DND-41 (cell line): ENCODE measurements around the gene HUNK.

ENCODE experiments used
- ATAC-seq: fragments of 200-7000 bp; cut with Tn5 transposase; 3 replicates; pipeline ENCODE4 v1.9.1; 2021; ENCODE audit warnings: low read depth; ENCODE audit not compliant: insufficient read depth
- DNase-seq: peaks from one replicate; pipeline ENCODE4 v3.0.0-alpha.2; 2020
- H2AFZ ChIP-seq: 2 replicates; pipeline ENCODE4 v1.6.0; 2012; ENCODE audit warnings: low read depth, low read length
- H3K27ac ChIP-seq: 2 replicates; pipeline ENCODE4 v1.5.1; 2012; ENCODE audit warnings: low read length, inconsistent platforms
- H3K27me3 ChIP-seq: fragments of 200-600 bp; sonication (generic); 2 replicates; pipeline ENCODE4 v1.6.0; 2012; ENCODE audit warnings: low read length, mild to moderate bottlenecking, inconsistent platforms; ENCODE audit not compliant: insufficient read depth, poor library complexity
- H3K36me3 ChIP-seq: 2 replicates; pipeline ENCODE4 v1.5.1; 2012; ENCODE audit warnings: low read length, inconsistent platforms; ENCODE audit not compliant: insufficient read depth
- H3K4me1 ChIP-seq: 2 replicates; pipeline ENCODE4 v1.5.1; 2012; ENCODE audit warnings: mild to moderate bottlenecking, low read length; ENCODE audit not compliant: insufficient read depth
- H3K4me2 ChIP-seq: 2 replicates; pipeline ENCODE4 v1.6.0; 2012; ENCODE audit warnings: mild to moderate bottlenecking, moderate library complexity, low read length, inconsistent platforms; ENCODE audit not compliant: insufficient read depth
- H3K4me3 ChIP-seq, 2 experiments: fragments of 200-600 bp in 1 of 2; shearing (Covaris generic) in 1 of 2; 2 replicates each; pipeline ENCODE4 v1.5.1; 2012 to 2016; ENCODE audit warnings: inconsistent platforms in 2 of 2, low read length in 2 of 2, mild to moderate bottlenecking in 2 of 2, low read depth in 1 of 2, moderate library complexity in 1 of 2
- H3K79me2 ChIP-seq: 2 replicates; pipeline ENCODE4 v1.6.0; 2012; ENCODE audit warnings: low read length, inconsistent platforms; ENCODE audit not compliant: insufficient read depth
- H3K9ac ChIP-seq: 2 replicates; pipeline ENCODE4 v1.6.0; 2012; ENCODE audit warnings: low read depth, mild to moderate bottlenecking, inconsistent platforms, low read length, moderate library complexity
- H3K9me3 ChIP-seq: 2 replicates; pipeline ENCODE4 v1.5.1; 2012; ENCODE audit warnings: low read length, moderate library complexity, mild to moderate bottlenecking, inconsistent platforms; ENCODE audit not compliant: insufficient read depth, severe bottlenecking
- H4K20me1 ChIP-seq: 2 replicates; pipeline ENCODE4 v1.6.0; 2012; ENCODE audit warnings: low read length; ENCODE audit not compliant: insufficient read depth
- EZH2 ChIP-seq: IDR thresholded peaks from 3 replicates; pipeline ENCODE4 v1.6.1; 2012; ENCODE audit warnings: borderline replicate concordance, low read depth, mild to moderate bottlenecking, moderate library complexity, low read length, inconsistent platforms; ENCODE audit not compliant: severe bottlenecking
- TF ChIP-seq, protein P1 (sequence below): IDR thresholded peaks from 2 replicates; pipeline ENCODE4 v1.5.1; 2012; ENCODE audit warnings: borderline replicate concordance, low read length, moderate library complexity, mild to moderate bottlenecking; ENCODE audit not compliant: poor library complexity, severe bottlenecking; ENCODE audit errors: extremely low read depth

Gene HUNK

DNA sequence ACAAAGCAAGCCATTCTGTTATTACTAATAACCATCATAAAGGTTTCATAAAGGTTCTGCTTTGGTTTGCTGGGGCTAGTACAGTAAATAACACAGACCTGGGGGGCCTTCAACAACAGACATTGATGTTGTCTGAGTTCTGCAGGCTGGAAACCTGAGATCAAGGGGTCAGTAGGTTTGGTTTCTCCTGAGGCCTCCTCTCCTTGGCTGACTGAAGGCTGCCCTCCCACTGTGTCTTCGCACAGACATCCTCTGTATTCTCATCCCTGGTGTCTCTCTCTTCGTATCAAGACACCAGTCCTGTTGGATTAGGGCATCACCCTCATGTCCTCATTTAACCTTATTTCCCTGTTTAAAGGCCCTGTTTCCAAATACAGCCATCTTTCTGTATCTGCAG lies 37.3 kb downstream of the HUNK start:
- no peaks in the 10 kb centered on the region for H3K79me2 ChIP-seq
- no peaks in the 10 kb centered on the region for H3K9me3 ChIP-seq
- H3K9ac ChIP-seq, result no peak overlapping the region
- no peak overlapping the region for H3K27ac ChIP-seq
- DNase-seq (no peak), ATAC-seq (no peak)
- no peaks in the 10 kb centered on the region for H3K4me1 ChIP-seq
- peaks cover 17% of the 10 kb centered on the region for H3K27me3 ChIP-seq
- no peak overlapping the region for H2AFZ ChIP-seq
- no peaks in the 10 kb centered on the region for H4K20me1 ChIP-seq
- no peak for TF ChIP-seq EZH2
- TF ChIP-seq, protein P1, sequence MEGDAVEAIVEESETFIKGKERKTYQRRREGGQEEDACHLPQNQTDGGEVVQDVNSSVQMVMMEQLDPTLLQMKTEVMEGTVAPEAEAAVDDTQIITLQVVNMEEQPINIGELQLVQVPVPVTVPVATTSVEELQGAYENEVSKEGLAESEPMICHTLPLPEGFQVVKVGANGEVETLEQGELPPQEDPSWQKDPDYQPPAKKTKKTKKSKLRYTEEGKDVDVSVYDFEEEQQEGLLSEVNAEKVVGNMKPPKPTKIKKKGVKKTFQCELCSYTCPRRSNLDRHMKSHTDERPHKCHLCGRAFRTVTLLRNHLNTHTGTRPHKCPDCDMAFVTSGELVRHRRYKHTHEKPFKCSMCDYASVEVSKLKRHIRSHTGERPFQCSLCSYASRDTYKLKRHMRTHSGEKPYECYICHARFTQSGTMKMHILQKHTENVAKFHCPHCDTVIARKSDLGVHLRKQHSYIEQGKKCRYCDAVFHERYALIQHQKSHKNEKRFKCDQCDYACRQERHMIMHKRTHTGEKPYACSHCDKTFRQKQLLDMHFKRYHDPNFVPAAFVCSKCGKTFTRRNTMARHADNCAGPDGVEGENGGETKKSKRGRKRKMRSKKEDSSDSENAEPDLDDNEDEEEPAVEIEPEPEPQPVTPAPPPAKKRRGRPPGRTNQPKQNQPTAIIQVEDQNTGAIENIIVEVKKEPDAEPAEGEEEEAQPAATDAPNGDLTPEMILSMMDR, result no peak
- H3K4me3 ChIP-seq, result no peak overlapping the region
- no peak overlapping the region for H3K4me2 ChIP-seq
- no peaks in the 10 kb centered on the region for H3K36me3 ChIP-seq

DNA sequence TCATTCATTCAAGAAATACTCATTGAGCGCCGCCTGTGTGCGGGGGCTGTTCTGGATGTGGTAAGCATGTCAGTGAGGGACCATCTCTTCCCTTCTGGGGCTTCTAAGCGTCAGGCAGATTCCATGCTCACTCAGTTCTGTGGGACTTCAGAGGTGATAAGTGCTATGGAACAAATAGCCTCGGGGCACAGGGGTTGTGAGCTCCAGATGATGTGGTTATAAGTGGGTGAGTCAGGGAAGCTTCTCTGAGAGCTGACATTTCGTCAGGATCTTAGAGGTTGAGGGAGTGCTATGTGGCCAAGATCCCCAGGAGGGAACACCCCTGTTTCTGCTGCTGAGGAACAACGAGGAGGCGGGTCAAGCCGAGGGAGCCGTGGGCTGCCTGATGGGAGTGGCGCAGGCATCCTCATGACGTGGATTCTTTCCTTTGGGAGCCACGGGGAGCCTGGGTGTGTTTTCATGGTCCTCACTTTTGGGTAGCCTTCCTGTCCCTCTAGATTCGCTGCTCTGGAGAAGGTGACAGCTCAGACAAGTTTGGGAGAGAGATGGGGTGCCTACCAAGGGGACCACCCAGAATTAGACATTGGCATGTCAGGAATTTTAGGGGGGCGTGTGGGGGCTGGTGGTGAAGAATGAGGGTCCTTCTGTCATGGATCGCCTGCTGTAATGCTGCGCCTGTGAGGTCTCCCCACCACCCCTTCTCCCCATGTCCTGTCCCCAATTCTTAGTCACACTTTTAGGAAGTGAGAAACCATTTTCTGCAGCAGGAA lies 38.5 kb downstream of the HUNK start:
- no peaks in the 10 kb centered on the region for H3K4me1 ChIP-seq
- no peak overlapping the region for H3K27ac ChIP-seq
- DNase-seq (no peak), ATAC-seq (no peak)
- H3K9me3 ChIP-seq, result no peaks in the 10 kb centered on the region
- H3K27me3 ChIP-seq, result peaks cover 17% of the 10 kb centered on the region
- no peak overlapping the region for H3K4me3 ChIP-seq
- H4K20me1 ChIP-seq, result no peaks in the 10 kb centered on the region
- H3K4me2 ChIP-seq, result no peak overlapping the region
- H3K79me2 ChIP-seq, result no peaks in the 10 kb centered on the region
- no peak overlapping the region for H3K9ac ChIP-seq
- H2AFZ ChIP-seq, result no peak overlapping the region
- TF ChIP-seq EZH2, result no peak
- TF ChIP-seq, protein P1, result no peak
- H3K36me3 ChIP-seq, result no peaks in the 10 kb centered on the region

DNA sequence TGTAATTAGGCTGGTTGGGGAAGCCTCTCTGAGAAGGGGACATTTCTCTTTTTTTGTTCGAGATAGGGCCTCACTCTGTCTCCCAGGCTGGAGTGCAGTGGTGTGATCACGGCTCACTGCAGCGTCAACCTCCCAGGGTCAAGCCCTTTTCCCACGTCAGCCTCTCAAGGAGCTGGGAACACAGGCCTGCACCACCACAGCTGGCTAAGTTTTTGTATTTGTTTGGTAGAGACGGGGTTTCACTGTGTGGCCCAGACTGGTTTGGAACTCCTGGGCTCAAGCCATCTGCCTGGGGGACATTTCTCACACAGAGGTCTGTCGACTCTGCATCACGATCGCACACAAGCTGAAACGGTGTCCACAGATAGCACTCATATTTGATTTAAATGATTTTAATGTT lies 39.7 kb downstream of the HUNK start:
- Histone ChIP-seq H4K20me1 (no peaks in the 10 kb centered on the region), H3K79me2 (no peaks in the 10 kb centered on the region), H3K4me3 (no peak overlapping the region), H3K9me3 (no peaks in the 10 kb centered on the region), H3K4me2 (no peak overlapping the region), H3K27me3 (peaks cover 17% of the 10 kb centered on the region), H3K4me1 (no peaks in the 10 kb centered on the region), H3K36me3 (no peaks in the 10 kb centered on the region), H3K9ac (no peak overlapping the region), H3K27ac (no peak overlapping the region), H2AFZ (no peak overlapping the region)
- TF ChIP-seq, protein P1, result no peak
- TF ChIP-seq EZH2, result no peak
- ATAC-seq (no peak), DNase-seq (no peak)

DNA sequence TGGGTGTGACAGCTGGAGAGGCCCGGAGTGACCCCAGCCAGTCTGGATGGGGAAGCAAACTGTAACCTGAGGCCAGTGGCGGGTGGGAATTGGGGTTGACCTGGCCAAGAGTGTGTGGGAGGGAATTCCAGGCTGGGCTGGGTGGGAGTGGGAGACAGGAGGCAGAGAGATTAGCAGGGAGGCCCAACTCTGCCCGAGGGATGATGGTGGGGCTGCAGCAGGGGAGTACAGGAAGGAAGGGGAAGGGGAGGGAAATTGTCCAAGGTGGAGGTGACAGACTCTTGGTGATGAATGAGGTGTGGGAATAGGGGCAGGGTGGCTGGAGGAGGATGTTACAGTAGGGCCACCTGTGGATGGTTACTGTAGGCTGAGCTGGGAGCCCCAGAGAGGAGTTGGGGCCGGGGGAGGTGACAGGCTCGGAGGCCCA lies 40.4 kb downstream of the HUNK start:
- TF ChIP-seq, protein P1, result no peak
- no peak for TF ChIP-seq EZH2
- peaks cover 17% of the 10 kb centered on the region for H3K27me3 ChIP-seq
- H3K27ac ChIP-seq, result no peak overlapping the region
- H3K4me1 ChIP-seq, result no peaks in the 10 kb centered on the region
- H3K4me3 ChIP-seq, result no peak overlapping the region
- H3K9ac ChIP-seq, result no peak overlapping the region
- H3K79me2 ChIP-seq, result no peaks in the 10 kb centered on the region
- H4K20me1 ChIP-seq, result no peaks in the 10 kb centered on the region
- H3K4me2 ChIP-seq, result no peak overlapping the region
- no peaks in the 10 kb centered on the region for H3K36me3 ChIP-seq
- H3K9me3 ChIP-seq, result no peaks in the 10 kb centered on the region
- ATAC-seq, result no peak
- no peak for DNase-seq
- H2AFZ ChIP-seq, result no peak overlapping the region
